Ovary (tissue), 9 donors: ENCODE results near the gene ZSCAN10. TPM values are rescaled to one million over a fixed set of nuclear protein-coding genes. Genes with fewer than 3 reads are reported as not detected.

Experiments used
- DNase-seq, 5 donors: peaks; one replicate each; pipeline ENCODE4 v3.0.0-alpha.2; 2019 to 2020
- H3K27ac ChIP-seq, 2 donors: fragments of 200-600 bp; one replicate each; pipeline versions ENCODE4 v1.5.1 to v1.8.0; 2019 to 2022
- H3K27me3 ChIP-seq: fragments of 200-600 bp; one replicate; pipeline ENCODE4 v1.8.0; 2022
- H3K36me3 ChIP-seq: fragments of 200-600 bp; sonication (generic); one replicate; pipeline ENCODE4 v1.5.1; 2019
- H3K4me1 ChIP-seq: one replicate; pipeline ENCODE4 v1.8.1; 2013; ENCODE audit warnings: mild to moderate bottlenecking, moderate library complexity; ENCODE audit not compliant: insufficient read depth
- H3K4me3 ChIP-seq: fragments of 200-600 bp; sonication (generic); one replicate; pipeline ENCODE4 v1.5.1; 2017
- H3K9me3 ChIP-seq, 2 donors: fragments of 200-600 bp in 1 of 2; sonication (generic) in 1 of 2; one replicate each; pipeline versions ENCODE4 v1.5.1 to v1.8.1; 2013 to 2019; ENCODE audit warnings: mild to moderate bottlenecking in 1 of 2, moderate library complexity in 1 of 2
- EP300 ChIP-seq: sonication (generic); formaldehyde crosslinking; IDR thresholded peaks from one replicate; pipeline ENCODE4 v1.6.1; 2017; ENCODE audit warnings: antibody characterized with exemption
- POLR2A ChIP-seq: fragments of 450-650 bp; IDR thresholded peaks from one replicate; pipeline ENCODE4 v1.6.1; 2017; ENCODE audit warnings: antibody characterized with exemption, mild to moderate bottlenecking, moderate library complexity
- WGBS, 3 donors: extraction: QIAGEN DNeasy Blood & Tissue Kit in 1 of 3; methylation state at CpG; one replicate each; pipeline versions ENCODE4 v1.1.5 to v1.1.7; 2013 to 2017; 5-methylcytosine and 5-hydroxymethylcytosine counted together
- intact Hi-C, 4 donors: fragments of 100-400 bp; cut with DNase I; formaldehyde crosslinking; loops; one replicate each; pipeline versions ENCODE4 v1.11.0 to v1.15.1; 2022 to 2023
- polyA plus RNA-seq, 2 donors: library from polyadenylated mRNA; stranded (reverse); fragments of 200-250 nt in 1 of 2; fragments of 350-450 nt in 1 of 2; fragmentation: Illumina TruSeq in 1 of 2; extraction: RNeasy Lipid Tissue Mini Kit (QIAGEN cat#74804) in 1 of 2; gene quantifications; one replicate each; pipeline ENCODE4 v1.2.3, GENCODE V29; 2013 to 2014
- total RNA-seq, 7 donors: library from RNA; depleted of rRNA in 2 of 7; stranded (reverse); fragments of >200 nt in 2 of 7; fragmentation: NEBNext Ultra II Directional in 3 of 7; extraction: Animal tissue kit (Norgen Biotek cat#: 25700) in 3 of 7; gene quantifications; one replicate each; pipeline versions ENCODE4 v1.1.0 to v1.2.4, GENCODE V29; 2016 to 2023
- TF ChIP-seq, protein P1 (sequence below), 3 donors: fragments of 450-650 bp in 2 of 3; fragments of 200-600 bp in 1 of 3; IDR thresholded peaks; one replicate each; pipeline versions ENCODE4 v1.5.1 to v1.8.0; 2016 to 2022; ENCODE audit warnings: antibody characterized with exemption in 3 of 3, mild to moderate bottlenecking in 1 of 3
- donor health status: DM: no; HTN: no; CAD: no; lungs with moderate emphysema.
- donor health status: DM: no; HTN: no; CAD: no.
- donor health status: Bipolar disorder and iron deficiency.
- donor health status: DM: yes; HTN: yes; CAD: no.
- donor health status: DM: no; HTN: no; CAD: no.
- donor health status: DM: yes; HTN: yes; CAD: no.

ZSCAN10 gene
- total and polyA plus RNA-seq, 9 donors, result 0.06 to 0.69 (median 0.47) TPM; not detected in 6

DNA sequence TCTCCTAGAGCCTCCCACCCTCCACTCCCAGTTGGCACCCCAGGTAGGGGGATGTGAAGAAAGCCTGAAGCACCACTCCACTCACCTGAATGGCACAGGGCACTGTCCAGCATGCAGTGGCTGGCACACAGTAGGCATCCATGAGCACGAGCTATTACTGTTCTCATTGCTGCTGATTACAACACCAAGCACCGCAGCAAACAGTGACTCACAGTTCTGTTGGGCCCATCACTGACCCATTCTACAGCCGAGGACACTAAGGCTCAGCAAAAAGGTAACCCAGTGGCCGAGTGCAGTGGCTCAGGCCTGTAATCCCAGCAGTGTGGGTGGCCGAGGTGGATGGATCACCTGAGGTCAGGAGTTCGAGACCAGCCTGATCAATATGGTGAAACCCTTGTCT, 2.7 kb downstream of the ZSCAN10 start:
- 87 to 93% (median 87%) methylated on average over 6 of the region's 6 CpGs for WGBS, 3 donors
- H3K9me3 ChIP-seq, result no peaks in the 10 kb centered on the region
- H3K4me3 ChIP-seq, result no peak overlapping the region
- intact Hi-C loops, result no loop called here
- H3K4me1 ChIP-seq, result peaks cover 2% of the 10 kb centered on the region
- H3K27ac ChIP-seq, result no peak overlapping the region
- no peak for DNase-seq
- TF ChIP-seq POLR2A (no peak), EP300 (no peak)
- TF ChIP-seq, protein P1, sequence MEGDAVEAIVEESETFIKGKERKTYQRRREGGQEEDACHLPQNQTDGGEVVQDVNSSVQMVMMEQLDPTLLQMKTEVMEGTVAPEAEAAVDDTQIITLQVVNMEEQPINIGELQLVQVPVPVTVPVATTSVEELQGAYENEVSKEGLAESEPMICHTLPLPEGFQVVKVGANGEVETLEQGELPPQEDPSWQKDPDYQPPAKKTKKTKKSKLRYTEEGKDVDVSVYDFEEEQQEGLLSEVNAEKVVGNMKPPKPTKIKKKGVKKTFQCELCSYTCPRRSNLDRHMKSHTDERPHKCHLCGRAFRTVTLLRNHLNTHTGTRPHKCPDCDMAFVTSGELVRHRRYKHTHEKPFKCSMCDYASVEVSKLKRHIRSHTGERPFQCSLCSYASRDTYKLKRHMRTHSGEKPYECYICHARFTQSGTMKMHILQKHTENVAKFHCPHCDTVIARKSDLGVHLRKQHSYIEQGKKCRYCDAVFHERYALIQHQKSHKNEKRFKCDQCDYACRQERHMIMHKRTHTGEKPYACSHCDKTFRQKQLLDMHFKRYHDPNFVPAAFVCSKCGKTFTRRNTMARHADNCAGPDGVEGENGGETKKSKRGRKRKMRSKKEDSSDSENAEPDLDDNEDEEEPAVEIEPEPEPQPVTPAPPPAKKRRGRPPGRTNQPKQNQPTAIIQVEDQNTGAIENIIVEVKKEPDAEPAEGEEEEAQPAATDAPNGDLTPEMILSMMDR (IDR thresholded peaks at IDR 0.05), result no peak
- H3K27me3 ChIP-seq, result no peaks in the 10 kb centered on the region
- no peaks in the 10 kb centered on the region for H3K36me3 ChIP-seq

DNA sequence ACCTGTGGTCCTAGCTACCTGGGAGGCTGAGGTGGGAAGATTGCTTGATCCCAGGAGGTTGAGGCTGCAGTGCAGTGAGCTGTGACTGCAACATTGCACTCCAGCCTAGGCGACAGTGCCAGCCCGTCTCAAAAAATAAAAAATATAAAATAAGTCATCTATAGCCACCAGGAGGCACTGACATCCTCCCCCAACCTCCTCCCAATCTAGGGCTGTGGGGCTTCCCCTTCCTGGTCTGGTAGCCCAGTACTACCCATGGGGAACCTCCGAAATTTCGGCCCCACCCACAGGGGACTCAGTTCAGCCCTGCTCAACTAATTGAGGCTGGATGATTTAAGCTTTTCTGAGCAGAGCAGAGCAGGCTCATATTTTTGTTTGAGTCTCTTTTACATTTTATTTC, 3.2 kb downstream of the ZSCAN10 start:
- H3K36me3 ChIP-seq, result no peaks in the 10 kb centered on the region
- no peaks in the 10 kb centered on the region for H3K9me3 ChIP-seq
- peaks cover 2% of the 10 kb centered on the region for H3K4me1 ChIP-seq
- no peak overlapping the region for H3K27ac ChIP-seq
- TF ChIP-seq EP300 (no peak), POLR2A (no peak)
- TF ChIP-seq, protein P1 (IDR thresholded peaks at IDR 0.05), result no peak
- H3K27me3 ChIP-seq, result no peaks in the 10 kb centered on the region
- no peak for DNase-seq
- WGBS, 3 donors, result 41 to 48% (median 47%) methylated on average over 4 of the region's 4 CpGs
- H3K4me3 ChIP-seq, result no peak overlapping the region
- intact Hi-C loops, result no loop called here

DNA sequence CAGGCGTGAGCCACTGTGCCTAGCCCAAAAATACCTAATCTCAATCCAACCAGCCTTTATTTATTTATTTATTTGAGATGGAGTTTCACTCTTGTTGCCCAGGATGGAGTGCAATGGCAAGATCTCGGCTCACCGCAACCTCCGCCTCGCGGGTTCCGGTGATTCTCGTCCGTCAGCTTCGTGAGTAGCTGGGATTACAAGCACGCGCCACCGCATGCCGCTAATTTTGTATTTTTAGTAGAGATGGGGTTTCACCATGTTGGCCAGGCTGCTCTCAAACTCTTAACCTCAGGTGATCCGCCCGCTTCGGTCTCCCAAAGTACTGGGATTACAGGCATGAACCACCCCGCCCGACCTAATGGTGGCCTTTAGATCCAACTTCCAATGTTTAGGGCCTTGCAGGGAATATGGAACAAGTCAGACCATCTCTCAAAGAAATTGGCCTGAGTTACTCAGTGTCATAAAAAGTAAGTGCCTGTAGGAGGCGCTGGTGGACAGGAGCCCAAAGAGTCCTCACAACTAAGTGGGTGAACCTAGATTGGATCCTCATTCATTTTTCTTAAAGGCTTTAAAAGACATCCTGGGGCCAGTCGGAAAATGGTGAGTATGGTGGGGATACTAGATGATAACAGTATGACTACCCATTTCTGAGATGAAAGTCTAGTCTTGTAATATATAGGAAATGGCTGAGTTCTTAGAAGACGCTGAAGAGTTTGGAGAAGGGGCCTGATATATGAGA, 4.6 kb downstream of the ZSCAN10 start:
- intact Hi-C loops, result no loop called here
- Histone ChIP-seq H3K4me3 (no peak overlapping the region), H3K9me3 (no peaks in the 10 kb centered on the region), H3K4me1 (no peaks in the 10 kb centered on the region), H3K27ac (no peak overlapping the region), H3K36me3 (no peaks in the 10 kb centered on the region), H3K27me3 (no peaks in the 10 kb centered on the region)
- 90 to 93% (median 93%) methylated on average over 22 of the region's 22 CpGs for WGBS, 3 donors
- DNase-seq, result no peak
- TF ChIP-seq POLR2A (no peak), EP300 (no peak)
- TF ChIP-seq, protein P1 (IDR thresholded peaks at IDR 0.05), result no peak

DNA sequence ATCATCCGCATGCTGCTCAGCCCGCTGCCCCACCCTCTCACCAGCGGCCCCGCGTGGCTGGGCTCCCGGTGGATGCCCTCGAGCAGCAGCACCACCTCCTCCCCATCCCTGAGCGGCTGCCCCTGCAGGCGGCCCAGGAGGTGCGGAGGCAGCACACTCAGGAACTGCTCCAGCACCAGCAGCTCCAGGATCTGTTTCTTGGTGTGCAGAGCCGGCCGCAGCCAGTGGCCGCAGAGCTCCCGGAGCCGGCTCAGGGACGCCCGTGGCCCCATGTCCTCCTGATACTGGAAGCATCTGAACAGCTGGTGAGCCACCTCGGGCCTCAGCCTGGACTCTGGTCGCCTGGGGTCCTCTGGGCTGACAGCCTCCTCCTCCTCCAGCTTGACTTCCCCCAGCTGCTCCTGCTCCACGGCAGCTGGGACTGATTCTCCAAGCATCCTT, 6.6 kb downstream of the ZSCAN10 start:
- DNase-seq, result no peak
- H3K36me3 ChIP-seq, result no peaks in the 10 kb centered on the region
- WGBS, 3 donors, result 11 to 22% (median 14%) methylated on average over 20 of the region's 20 CpGs
- H3K27me3 ChIP-seq, result no peaks in the 10 kb centered on the region
- TF ChIP-seq EP300, result no peak
- TF ChIP-seq, protein P1 (IDR thresholded peaks at IDR 0.05), result no peak
- TF ChIP-seq POLR2A, result no peak
- no peak overlapping the region for H3K4me3 ChIP-seq
- H3K4me1 ChIP-seq, result no peaks in the 10 kb centered on the region
- intact Hi-C loops, result no loop called here
- no peaks in the 10 kb centered on the region for H3K9me3 ChIP-seq
- no peak overlapping the region for H3K27ac ChIP-seq
